HG02885 (cell line): Measurements from ENCODE around the gene HSPG2.

Experiments used
- ATAC-seq: cut with Tn5 transposase; IDR thresholded peaks from one replicate; pipeline ENCODE4 v1.9.1; 2021; ENCODE audit warnings: mild to moderate bottlenecking; ENCODE audit not compliant: unreplicated experiment, poor library complexity

HSPG2 gene

GRCh38 chr1:21885236-21886037, 51.7 kb downstream of the HSPG2 start:
- no peak for ATAC-seq

DNA sequence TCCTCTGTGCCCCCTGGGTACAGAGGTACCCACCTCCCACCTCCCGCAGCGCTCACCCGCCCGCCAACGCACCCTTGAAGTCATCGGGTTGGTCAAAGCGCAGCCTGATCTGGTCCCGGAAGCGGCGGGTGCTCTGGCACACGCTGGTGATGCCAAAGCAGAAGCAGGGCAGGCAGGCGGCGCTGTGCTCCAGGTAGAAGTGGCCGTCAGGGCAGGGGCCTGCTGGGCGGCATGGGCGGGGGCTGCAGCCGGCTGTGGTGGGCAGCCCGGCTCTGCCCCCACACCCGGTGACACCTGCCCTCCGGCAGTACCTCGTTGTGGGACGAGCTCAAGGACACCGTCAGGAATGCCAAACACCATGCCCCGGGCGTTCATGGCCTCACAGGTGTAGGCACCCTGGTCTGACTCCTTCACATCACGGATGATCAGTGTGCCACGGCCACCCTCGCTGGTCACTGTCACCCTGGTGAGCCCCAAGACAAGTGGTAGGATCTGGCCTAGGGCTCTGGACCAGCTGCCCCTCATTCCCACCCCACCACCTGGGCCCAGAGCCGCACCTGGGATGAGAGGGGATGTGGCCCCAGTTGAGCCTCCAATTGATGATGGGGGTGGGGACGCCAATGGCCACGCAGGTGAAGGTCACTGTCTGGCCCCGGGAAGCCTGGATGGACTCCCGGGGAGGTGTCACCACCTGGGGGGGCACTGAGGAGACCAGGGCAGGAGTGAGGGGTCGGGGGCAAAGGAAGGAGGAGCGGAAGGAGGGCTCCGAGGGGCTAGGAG, 52.5 kb downstream of the HSPG2 start:
- no peak for ATAC-seq

- ATAC-seq: no peak
Observed at GRCh38 chr1:21882721-21883415, 54.2 kb downstream of the HSPG2 start.

- ATAC-seq: no peak
Observed at GRCh38 chr1:21881250-21881649, 55.9 kb downstream of the HSPG2 start.

- no peak for ATAC-seq
Observed at GRCh38 chr1:21880619-21880970, 56.5 kb downstream of the HSPG2 start.

GRCh38 chr1:21879928-21880618, 57.0 kb downstream of the HSPG2 start:
- no peak for ATAC-seq

- no peak for ATAC-seq
Observed at GRCh38 chr1:21878840-21879478, 58.2 kb downstream of the HSPG2 start.

GRCh38 chr1:21878009-21878773, 58.9 kb downstream of the HSPG2 start:
- no peak for ATAC-seq

DNA sequence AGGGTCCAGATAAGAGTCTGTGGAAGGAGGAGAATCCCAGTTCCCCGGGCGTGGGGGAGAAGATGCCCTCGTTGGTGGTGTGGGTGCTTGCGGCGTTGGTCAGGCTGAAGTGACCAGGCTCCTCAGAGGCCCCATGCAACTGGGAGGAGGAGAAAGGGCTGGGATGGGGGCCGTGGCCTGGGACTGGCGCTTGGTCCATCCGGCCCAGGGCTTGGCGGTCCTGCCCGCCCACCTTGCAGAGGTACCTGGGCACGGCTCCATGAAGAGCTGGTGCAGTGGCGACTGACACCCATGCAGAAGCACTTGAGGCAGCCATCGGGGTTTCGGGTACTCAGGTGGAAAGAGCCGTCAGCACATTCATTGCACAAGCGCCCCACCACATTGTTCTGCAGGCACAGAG, 60.8 kb downstream of the HSPG2 start:
- ATAC-seq: no peak

- ATAC-seq: no peak
Observed at GRCh38 chr1:21875621-21876063, 61.5 kb downstream of the HSPG2 start.

DNA sequence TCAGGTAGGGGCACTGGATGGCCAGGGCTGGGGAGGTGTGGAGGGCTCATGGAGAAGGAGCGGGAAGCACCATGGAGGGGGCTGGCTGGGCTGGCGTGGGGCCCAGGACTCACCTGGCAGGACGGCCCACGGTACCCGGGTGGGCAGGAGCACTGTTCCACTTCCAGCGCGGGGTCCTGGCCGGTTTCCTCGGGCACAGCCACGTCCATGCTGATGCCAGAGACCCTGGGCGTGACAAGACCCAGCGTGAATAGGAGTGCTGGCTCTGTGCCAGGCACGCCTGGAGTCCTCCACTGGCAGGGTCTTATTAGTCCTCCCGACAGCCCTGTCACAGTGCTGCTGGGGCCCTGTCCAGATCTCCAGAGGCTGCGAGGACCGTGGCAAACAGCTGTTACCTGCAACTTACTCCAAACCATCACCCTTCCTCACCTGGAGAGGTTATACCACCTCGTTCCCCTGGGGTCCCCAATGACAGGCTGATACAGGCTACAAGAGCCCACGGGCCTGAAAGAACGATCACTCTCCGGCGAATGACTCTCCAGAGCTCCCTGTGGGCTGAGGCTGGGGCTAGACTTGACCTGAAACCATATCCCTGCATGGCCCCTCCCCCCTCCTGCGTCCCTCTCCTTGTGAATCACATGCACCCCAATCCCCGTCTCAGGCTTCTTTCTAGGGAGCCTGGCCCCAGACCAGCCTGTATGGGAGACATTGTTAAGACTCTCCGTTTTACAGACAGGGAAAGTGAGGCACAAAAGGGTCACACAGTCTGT, 62.1 kb downstream of the HSPG2 start:
- ATAC-seq: no peak

DNA sequence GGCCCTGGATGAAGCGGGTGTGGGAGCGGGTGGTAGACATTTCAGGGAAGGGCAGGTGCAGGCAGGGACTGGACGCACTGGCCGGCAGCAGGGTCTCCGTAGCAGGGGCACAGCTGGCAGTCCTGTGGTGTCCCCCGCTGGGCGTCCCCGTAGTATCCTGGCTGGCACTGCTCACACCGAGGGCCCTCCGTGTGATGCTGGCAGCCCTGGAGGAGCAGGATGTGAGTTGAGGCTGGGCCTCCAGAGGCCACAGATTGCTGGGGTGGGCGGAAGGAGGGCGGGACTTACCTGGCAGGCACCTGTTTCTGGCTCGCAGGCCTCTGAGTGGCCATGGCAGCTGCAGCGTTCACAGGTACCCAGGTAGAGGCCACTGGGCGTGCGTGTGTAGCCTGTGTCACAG, 62.8 kb downstream of the HSPG2 start:
- ATAC-seq: no peak

DNA sequence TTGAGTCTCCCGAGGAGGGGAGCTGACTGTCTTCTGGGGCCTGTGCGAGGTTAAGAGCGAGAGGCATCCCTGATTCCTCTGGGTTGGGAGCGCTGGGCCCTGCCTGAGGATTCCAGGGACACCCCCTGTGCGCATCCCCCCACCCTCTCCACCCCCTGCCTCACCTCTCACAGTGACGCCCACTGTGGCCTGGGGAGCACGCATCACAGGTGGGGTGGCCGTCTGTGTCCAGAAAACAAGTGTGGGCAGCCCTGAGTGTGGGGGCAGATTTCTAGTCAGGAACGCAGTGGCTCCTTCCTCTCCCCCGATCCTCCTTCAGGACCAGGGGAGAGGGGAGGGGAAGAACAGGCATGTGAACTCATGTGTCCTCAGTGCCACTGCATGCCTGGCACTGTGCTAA, 63.3 kb downstream of the HSPG2 start:
- ATAC-seq: no peak

DNA sequence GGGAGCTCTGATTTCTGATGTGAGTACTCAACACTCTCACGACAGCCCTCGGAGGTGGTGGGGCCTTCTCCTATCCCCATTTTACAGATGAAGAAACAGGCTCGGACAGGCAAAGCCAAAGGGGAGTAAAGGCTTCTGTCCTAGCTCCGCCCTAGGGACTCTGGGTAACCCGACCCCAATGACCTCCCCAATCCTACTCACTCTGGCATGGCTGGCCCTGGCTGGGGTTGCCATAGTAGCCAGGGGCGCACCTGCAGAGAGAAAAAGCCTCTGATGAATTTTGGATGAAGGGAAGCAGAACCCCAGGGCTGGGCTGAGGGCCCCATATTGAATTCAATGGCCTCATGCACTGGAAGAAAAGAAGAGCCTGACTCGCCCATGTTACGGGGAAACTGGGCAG, 63.9 kb downstream of the HSPG2 start:
- no peak for ATAC-seq

- no peak for ATAC-seq
Observed at GRCh38 chr1:21872445-21873079, 64.5 kb downstream of the HSPG2 start.

DNA sequence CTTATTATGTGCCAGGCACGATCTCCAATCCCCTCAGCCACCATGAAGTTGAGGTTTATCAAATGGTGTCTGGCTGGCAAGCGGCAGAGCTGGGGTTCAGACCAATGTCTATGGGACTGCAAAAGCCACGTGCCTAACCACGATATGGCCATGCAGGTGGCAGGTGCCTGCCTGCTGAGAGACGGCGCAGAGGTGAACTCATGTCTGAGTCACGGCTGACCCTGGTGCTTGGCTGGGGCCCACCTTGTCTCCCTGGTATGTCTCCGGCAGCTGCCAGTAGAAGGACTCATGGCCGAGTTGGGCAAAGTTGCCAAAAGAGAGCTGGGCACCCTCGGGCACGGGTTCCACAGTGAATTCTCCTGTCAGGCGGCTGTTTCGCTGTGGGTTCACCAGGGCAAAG, 65.2 kb downstream of the HSPG2 start:
- no peak for ATAC-seq

DNA sequence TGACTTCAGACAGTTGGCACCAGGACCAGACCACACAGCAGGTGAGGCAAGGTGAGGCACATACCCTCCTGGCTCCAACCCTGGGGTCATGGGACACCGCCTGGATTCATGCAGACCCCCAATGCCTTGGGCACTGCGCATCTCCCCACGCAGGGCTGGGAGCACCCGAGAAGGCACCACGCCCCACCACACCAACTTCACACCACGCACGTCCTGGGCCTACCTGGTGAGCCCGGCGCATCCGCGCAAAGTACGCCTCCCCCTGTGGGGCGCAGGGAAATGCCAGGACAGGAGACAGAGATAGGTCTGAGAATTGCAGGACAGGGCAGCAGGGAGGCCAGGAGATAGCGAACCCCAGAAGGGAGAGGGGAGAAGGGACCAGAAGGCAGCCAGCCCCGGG, 66.5 kb downstream of the HSPG2 start:
- no peak for ATAC-seq

DNA sequence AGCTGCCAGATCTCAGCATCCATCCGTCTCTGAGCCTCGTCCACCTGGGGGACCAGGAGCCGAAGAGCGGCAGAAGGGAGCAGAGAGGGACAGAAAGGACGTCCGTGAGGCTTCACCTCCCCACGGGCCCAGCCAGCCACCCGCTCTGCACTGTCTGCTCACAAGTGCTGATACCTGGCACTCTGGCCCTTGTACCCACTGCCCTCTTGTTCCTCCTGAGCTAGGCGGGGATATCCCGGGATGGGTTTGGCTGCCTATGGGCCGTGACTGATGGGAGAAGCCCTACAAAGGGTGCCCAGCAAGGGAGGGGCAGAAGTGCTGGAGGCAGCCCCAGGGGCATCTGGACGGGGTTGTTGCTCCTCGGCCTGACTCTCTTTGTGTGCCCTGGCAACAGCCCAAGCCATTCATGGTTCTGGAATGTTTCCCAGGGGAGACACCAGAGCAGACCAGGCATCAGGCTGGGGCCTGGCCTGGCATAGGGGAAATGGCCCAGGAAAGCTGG, 67.4 kb downstream of the HSPG2 start:
- no peak for ATAC-seq
